Spleen (tissue), 7 donors: ENCODE results near the gene RPS6KC1.

Experiments
- POLR2A ChIP-seq, 3 donors: fragments of 450-650 bp; IDR thresholded peaks; one replicate each; pipeline ENCODE4 v1.5.1; 2017; ENCODE audit warnings: antibody characterized with exemption in 3 of 3, mild to moderate bottlenecking in 1 of 3
- TF ChIP-seq, protein P1 (sequence below), 11 experiments: fragments of 200-600 bp in 7 of 11; fragments of 450-650 bp in 4 of 11; sonication (generic) in 4 of 11; IDR thresholded peaks in 8 of 11; conservative IDR thresholded peaks in 3 of 11; 1 replicate in 7 of 11; 2 replicates in 4 of 11; pipeline versions ENCODE4 v1.4.0 to v1.8.0; 2016 to 2021; ENCODE audit warnings: antibody characterized with exemption in 11 of 11, inconsistent platforms in 4 of 11, mild to moderate bottlenecking in 1 of 11
- donor health status: DM: no; HTN: no; CAD: no; lungs with moderate emphysema.
- donor health status: DM: no; HTN: no; CAD: no.
- donor health status: DM: no; HTN: no; CAD: no.

DNA sequence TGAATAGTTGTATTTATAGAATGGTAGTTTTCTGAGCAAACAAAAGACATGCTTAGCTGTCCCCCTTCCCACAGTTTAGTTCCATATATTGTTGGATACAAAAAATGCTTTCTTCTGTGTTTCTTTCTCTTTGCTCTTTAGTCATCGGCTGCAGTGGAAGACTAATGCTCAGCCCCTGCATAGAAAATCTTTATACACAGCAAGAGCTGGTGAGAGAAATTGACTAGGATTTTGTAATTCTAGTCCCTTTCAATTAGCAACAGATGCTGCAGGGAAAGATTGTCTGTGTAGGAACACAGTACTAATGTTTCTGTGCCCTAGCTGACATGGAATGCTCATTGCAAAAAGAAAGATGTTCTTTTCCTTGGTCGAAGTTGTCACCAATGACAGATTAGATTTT lies 200.9 kb downstream of the RPS6KC1 start:
- TF ChIP-seq, protein P1, sequence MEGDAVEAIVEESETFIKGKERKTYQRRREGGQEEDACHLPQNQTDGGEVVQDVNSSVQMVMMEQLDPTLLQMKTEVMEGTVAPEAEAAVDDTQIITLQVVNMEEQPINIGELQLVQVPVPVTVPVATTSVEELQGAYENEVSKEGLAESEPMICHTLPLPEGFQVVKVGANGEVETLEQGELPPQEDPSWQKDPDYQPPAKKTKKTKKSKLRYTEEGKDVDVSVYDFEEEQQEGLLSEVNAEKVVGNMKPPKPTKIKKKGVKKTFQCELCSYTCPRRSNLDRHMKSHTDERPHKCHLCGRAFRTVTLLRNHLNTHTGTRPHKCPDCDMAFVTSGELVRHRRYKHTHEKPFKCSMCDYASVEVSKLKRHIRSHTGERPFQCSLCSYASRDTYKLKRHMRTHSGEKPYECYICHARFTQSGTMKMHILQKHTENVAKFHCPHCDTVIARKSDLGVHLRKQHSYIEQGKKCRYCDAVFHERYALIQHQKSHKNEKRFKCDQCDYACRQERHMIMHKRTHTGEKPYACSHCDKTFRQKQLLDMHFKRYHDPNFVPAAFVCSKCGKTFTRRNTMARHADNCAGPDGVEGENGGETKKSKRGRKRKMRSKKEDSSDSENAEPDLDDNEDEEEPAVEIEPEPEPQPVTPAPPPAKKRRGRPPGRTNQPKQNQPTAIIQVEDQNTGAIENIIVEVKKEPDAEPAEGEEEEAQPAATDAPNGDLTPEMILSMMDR (IDR thresholded peaks at IDR 0.05 in 8 of 11, conservative IDR thresholded peaks at IDR 0.05 in 3 of 11) = no peak
- TF ChIP-seq POLR2A (IDR thresholded peaks at IDR 0.05) = no peak
